IMR-90 (cell line): ENCODE results near the gene AHCYL2.

ENCODE experiments used
- CTCF ChIP-seq: conservative IDR thresholded peaks from 2 replicates; pipeline ENCODE4 v1.5.1; 2012; ENCODE audit warnings: mild to moderate bottlenecking, low read depth, low read length, improper control_type of control experiment
- MXI1 ChIP-seq: IDR thresholded peaks from 2 replicates; pipeline ENCODE4 v1.6.1; 2012; ENCODE audit warnings: low read depth, mild to moderate bottlenecking, low read length, moderate library complexity, borderline replicate concordance
- POLR2A ChIP-seq: IDR thresholded peaks from 2 replicates; pipeline ENCODE4 v1.6.1; 2012; ENCODE audit warnings: mild to moderate bottlenecking, low read depth, low read length
- RCOR1 ChIP-seq: IDR thresholded peaks from 2 replicates; pipeline ENCODE4 v1.6.1; 2012; ENCODE audit warnings: mild to moderate bottlenecking, low read length, improper control_type of control experiment; ENCODE audit not compliant: insufficient replicate concordance
- SMC3 ChIP-seq: fragments of 150-350 bp; IDR thresholded peaks from 2 replicates; pipeline ENCODE4 v1.6.1; 2016; ENCODE audit warnings: low read depth, mild to moderate bottlenecking, antibody characterized with exemption, low read length, moderate library complexity

GRCh38 chr7:129227646-129228578 is 3.1 kb downstream of the AHCYL2 start:
- no peak for TF ChIP-seq MXI1
- TF ChIP-seq SMC3, result no peak
- TF ChIP-seq RCOR1, result no peak
- no peak for TF ChIP-seq POLR2A
- TF ChIP-seq CTCF, result no peak
